BJ (cell line): ENCODE results near the gene TOMM5. TPM values are rescaled to one million over a fixed set of nuclear protein-coding genes. Genes with fewer than 3 reads are reported as not detected.
"Not testable (repeated sequence)": the region's sequence is repeated elsewhere in the genome, so short reads cannot be mapped to it uniquely, and the experiment has no call there.

Source experiments
- CTCF ChIA-PET: fragments of 350-600 bp; formaldehyde crosslinking; extraction: SDS; loops from one replicate; lab custom pipeline; 2021; ENCODE audit warnings: antibody characterized with exemption, inconsistent platforms; lab: Yijun Ruan, JAX
- POLR2A ChIA-PET: fragments of 300-600 bp; sonication (Branson Sonifier 250); formaldehyde crosslinking; extraction: SDS; loops from one replicate; lab custom pipeline; 2021; ENCODE audit warnings: antibody characterized with exemption; lab: Charles Lee
- DNase-seq: peaks from one replicate; pipeline ENCODE4 v3.0.0-alpha.2; 2011; ENCODE audit warnings: low read depth
- H3K27me3 ChIP-seq: 2 replicates; pipeline ENCODE4 v1.6.0; 2011; ENCODE audit warnings: low read length; ENCODE audit not compliant: control insufficient read depth, insufficient read depth
- H3K36me3 ChIP-seq: 2 replicates; pipeline ENCODE4 v1.5.1; 2011; ENCODE audit warnings: low read length; ENCODE audit not compliant: control insufficient read depth, insufficient read depth
- H3K4me3 ChIP-seq: 2 replicates; pipeline ENCODE4 v1.5.1; 2011; ENCODE audit warnings: low read depth, mild to moderate bottlenecking, control low read depth, low read length
- polyA plus RNA-seq: library from polyadenylated mRNA; depleted of rRNA; stranded (reverse); fragments of >200 nt; gene quantifications from 2 replicates; pipeline ENCODE4 v1.2.3, GENCODE V29; 2011
- TF ChIP-seq, protein P1 (sequence below): IDR thresholded peaks from 2 replicates; pipeline ENCODE4 v1.5.1; 2011; ENCODE audit warnings: low read depth, mild to moderate bottlenecking, control low read depth, inconsistent platforms, low read length, moderate library complexity; ENCODE audit not compliant: insufficient read depth

TOMM5 gene
- polyA plus RNA-seq, 1 experiment = 109 TPM

DNA sequence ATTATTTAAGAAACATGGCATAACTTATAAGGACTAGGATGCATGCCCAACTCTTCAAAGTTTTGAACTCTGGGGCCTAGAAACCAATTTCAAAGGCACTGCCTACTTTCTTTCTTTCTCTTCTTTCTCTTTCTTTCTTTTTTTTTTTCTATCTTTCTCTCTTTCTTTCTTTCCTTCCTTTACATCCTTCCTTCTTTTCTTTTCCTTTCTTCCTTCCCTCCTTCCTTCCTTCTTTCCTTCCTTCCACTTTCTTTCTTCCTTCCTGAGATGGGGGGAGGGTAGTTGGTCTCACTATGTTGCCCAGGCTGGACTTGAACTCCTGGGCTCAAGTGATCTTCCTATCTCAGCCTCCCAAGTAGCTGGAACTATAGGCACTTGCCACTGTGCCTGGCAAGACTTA, 15.9 kb upstream of the TOMM5 start:
- DNase-seq = no peak
- H3K4me3 ChIP-seq = no peak overlapping the region
- POLR2A ChIA-PET = no interaction called here
- TF ChIP-seq, protein P1, sequence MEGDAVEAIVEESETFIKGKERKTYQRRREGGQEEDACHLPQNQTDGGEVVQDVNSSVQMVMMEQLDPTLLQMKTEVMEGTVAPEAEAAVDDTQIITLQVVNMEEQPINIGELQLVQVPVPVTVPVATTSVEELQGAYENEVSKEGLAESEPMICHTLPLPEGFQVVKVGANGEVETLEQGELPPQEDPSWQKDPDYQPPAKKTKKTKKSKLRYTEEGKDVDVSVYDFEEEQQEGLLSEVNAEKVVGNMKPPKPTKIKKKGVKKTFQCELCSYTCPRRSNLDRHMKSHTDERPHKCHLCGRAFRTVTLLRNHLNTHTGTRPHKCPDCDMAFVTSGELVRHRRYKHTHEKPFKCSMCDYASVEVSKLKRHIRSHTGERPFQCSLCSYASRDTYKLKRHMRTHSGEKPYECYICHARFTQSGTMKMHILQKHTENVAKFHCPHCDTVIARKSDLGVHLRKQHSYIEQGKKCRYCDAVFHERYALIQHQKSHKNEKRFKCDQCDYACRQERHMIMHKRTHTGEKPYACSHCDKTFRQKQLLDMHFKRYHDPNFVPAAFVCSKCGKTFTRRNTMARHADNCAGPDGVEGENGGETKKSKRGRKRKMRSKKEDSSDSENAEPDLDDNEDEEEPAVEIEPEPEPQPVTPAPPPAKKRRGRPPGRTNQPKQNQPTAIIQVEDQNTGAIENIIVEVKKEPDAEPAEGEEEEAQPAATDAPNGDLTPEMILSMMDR = no peak
- no peaks in the 10 kb centered on the region for H3K36me3 ChIP-seq
- CTCF ChIA-PET = no interaction called here
- H3K27me3 ChIP-seq = peaks cover 8% of the 10 kb centered on the region; the same call in 1 of the 2 replicates

DNA sequence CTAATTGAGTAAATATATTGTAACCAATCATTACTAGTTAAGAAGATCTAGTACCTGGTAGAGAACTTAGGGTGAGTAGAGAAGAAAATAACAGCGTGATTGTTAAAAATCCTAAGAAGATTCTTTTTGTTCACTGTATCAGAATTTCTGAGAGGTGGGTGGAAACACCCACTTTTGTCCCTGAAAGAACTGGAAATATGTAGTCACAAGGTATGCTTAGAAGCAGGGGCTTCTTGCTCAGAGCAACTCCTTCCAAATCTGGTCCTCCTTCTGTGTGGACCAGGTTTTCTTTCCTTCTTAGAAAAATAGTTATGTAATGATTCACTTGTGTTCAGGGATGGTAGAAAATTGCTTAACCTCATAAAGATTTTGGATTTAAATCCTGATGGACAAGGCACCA, 11.9 kb upstream of the TOMM5 start:
- Histone ChIP-seq H3K4me3 (no peak overlapping the region), H3K27me3 (peaks cover 11% of the 10 kb centered on the region; the same call in 1 of the 2 replicates), H3K36me3 (no peaks in the 10 kb centered on the region)
- ChIA-PET POLR2A (no interaction called here), CTCF (no interaction called here)
- no peak for DNase-seq
- TF ChIP-seq, protein P1 = no peak

DNA sequence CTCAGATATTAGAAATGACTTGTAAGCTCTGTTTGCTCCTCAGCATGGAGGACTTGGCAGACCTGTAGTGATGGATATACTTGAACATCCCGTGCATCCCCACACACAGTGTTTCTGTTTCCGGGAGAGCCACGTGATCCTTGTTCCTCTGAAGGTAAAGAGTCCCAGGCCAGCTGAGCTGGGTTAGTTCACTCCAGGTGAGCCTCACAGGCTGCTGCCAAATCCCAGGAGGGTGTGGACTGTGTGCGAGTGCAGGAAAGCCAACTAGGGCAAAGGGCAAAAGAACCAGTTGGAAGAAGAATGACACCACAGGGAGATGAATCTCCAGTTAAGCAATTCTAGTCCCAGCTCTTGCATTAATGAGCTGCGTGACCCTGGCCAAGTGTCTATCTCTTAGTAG, 10.4 kb upstream of the TOMM5 start:
- Histone ChIP-seq H3K27me3 (peaks cover 11% of the 10 kb centered on the region; the same call in 1 of the 2 replicates), H3K36me3 (no peaks in the 10 kb centered on the region), H3K4me3 (no peak overlapping the region)
- CTCF ChIA-PET = interaction anchor here (0.9 kb wide), 1 partner anchor 8 kb away, joined by 3 read pairs; no protein-coding TSS in a partner anchor
- DNase-seq = no peak
- TF ChIP-seq, protein P1 = no peak
- POLR2A ChIA-PET = no interaction called here

DNA sequence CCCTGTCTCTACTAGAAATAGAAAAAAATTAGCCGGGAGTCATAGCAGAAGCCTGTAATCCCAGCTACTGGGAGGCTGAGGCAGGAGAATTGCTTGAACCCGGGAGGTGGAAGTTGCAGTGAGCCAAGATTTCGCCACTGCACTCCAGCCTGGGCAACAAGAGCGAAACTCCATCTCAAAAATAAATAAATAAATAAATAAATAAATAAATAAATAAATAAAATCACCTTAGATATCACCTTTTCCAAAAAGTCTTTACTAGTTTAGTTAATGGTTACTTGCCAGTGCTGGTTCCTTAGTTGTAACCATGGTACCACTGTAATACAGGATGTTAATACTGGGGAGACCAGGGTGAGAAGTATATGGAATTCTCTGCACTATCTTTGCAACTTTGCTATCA, 9.7 kb upstream of the TOMM5 start:
- H3K4me3 ChIP-seq, CTCF ChIA-PET, DNase-seq, H3K36me3 ChIP-seq, POLR2A ChIA-PET, H3K27me3 ChIP-seq: not testable (repeated sequence)

DNA sequence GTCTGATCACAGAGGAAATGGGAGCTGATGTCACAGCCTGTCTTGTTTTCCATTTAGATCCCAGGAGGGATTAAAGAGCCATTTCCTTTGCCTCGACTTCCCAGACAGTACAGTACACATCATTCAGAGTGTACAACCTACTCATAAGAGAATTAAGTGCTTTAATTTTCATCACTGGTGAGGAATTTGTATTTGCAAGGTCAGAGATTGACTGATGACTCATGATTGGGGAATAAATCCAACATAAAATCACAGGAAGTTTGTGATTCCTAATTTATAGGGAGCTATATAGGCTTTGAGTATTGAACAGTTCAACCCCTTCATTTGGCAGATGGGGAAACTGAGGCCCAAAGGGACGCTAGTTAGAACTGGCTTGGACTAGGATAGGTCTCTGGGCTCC, 4.1 kb upstream of the TOMM5 start:
- H3K36me3 ChIP-seq = no peaks in the 10 kb centered on the region
- POLR2A ChIA-PET = no interaction called here
- H3K4me3 ChIP-seq = no peak overlapping the region
- CTCF ChIA-PET = interaction anchor here (1.5 to 2.9 kb wide), 2 partner anchors 17 to 18 kb away, joined by 4 to 9 read pairs; no protein-coding TSS in a partner anchor
- peaks cover 2% of the 10 kb centered on the region; the same call in 1 of the 2 replicates for H3K27me3 ChIP-seq
- TF ChIP-seq, protein P1 = no peak
- no peak for DNase-seq

DNA sequence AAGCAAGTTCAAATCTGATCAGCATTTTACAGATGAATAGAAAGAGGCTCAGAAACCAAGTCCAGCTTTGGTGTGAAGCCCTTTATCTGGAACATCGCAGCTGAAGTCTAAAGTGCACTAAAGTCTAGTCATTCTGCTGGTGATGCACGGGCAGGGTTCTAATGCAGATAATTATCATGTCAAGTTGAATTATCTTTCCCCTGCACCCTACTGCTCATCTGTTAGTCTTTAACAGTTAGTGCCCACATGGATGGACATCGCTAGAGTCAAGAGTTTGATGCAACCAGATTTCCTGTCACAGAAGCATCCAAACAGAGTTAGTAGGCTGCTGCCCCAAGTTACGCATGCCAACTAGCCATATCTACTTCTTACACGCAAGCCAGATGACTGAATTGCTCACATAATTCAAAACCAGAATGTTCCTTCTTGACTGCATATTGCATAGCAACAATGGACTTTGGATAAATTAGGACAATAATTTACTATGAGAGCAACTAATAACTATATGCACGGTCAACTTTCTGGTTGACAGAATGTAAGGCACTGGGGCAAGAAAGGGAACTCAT, 1.6 kb upstream of the TOMM5 start:
- Histone ChIP-seq H3K27me3 (no peaks in the 10 kb centered on the region; the same call in 1 of the 2 replicates), H3K36me3 (no peaks in the 10 kb centered on the region), H3K4me3 (no peak overlapping the region)
- TF ChIP-seq, protein P1 = no peak
- DNase-seq = no peak
- CTCF ChIA-PET = interaction anchor here (0.6 to 2.9 kb wide), 6 partner anchors 9 to 173 kb away, joined by 3 to 9 read pairs (median 3); partner anchors contain the start of gene POLR1E
- POLR2A ChIA-PET = no interaction called here
